Neural cell (in vitro differentiated cells): ENCODE data around the gene TPM1. TPM values are rescaled to one million over a fixed set of nuclear protein-coding genes. Genes with fewer than 3 reads are reported as not detected.
"Not testable (repeated sequence)": the region's sequence is repeated elsewhere in the genome, so short reads cannot be mapped to it uniquely, and the experiment has no call there.

Experiments
- H2AFZ ChIP-seq: fragments of 200-600, 300-800 bp; sonication (generic), shearing (Covaris generic); 2 replicates; pipeline ENCODE4 v1.6.0; 2014; ENCODE audit warnings: low read depth, mild to moderate bottlenecking, antibody characterized with exemption, low read length, moderate library complexity
- H3F3A ChIP-seq: fragments of 200-600 bp; shearing (Covaris generic); 2 replicates; pipeline ENCODE4 v1.6.1; 2016; ENCODE audit warnings: mild to moderate bottlenecking, moderate library complexity, mixed read lengths, antibody characterized with exemption, low read length; ENCODE audit not compliant: insufficient read depth, poor library complexity, severe bottlenecking
- H3K27ac ChIP-seq: fragments of 200-600, 300-800 bp; sonication (generic), shearing (Covaris generic); 2 replicates; pipeline ENCODE4 v1.5.1; 2014; ENCODE audit warnings: mild to moderate bottlenecking, low read length, moderate library complexity
- H3K27me3 ChIP-seq: fragments of 300-800, 200-600 bp; sonication (generic), shearing (Covaris generic); 2 replicates; pipeline ENCODE4 v1.6.0; 2014; ENCODE audit warnings: mild to moderate bottlenecking, low read depth, low read length, moderate library complexity; ENCODE audit not compliant: insufficient read depth
- H3K36me3 ChIP-seq: fragments of 300-800, 200-600 bp; sonication (generic), shearing (Covaris generic); 2 replicates; pipeline ENCODE4 v1.5.1; 2014; ENCODE audit warnings: mild to moderate bottlenecking, antibody characterized with exemption, low read length, moderate library complexity; ENCODE audit not compliant: insufficient read depth
- H3K4me2 ChIP-seq: fragments of 300-800, 200-600 bp; sonication (generic), shearing (Covaris generic); 2 replicates; pipeline ENCODE4 v1.6.0; 2014; ENCODE audit warnings: mild to moderate bottlenecking, low read length
- H3K4me3 ChIP-seq: fragments of 300-800, 200-600 bp; sonication (generic), shearing (Covaris generic); 2 replicates; pipeline ENCODE4 v1.5.1; 2014; ENCODE audit warnings: mild to moderate bottlenecking, low read length, moderate library complexity
- H3K79me2 ChIP-seq: fragments of 200-600 bp; shearing (Covaris generic); replicated peaks from 2 replicates; pipeline ENCODE4 v1.6.0; 2014; ENCODE audit warnings: mild to moderate bottlenecking, low read length, moderate library complexity; ENCODE audit not compliant: insufficient read depth
- H3K9ac ChIP-seq: fragments of 300-800, 200-600 bp; sonication (generic), shearing (Covaris generic); 2 replicates; pipeline ENCODE4 v1.6.1; 2016; ENCODE audit warnings: mild to moderate bottlenecking, low read length, mixed read lengths
- H3K9me2 ChIP-seq: fragments of 200-600 bp; shearing (Covaris generic); 2 replicates; pipeline ENCODE4 v1.6.1; 2016; ENCODE audit warnings: mild to moderate bottlenecking, low read length, mixed read lengths; ENCODE audit not compliant: insufficient read depth
- H3K9me3 ChIP-seq: fragments of 200-600, 300-800 bp; sonication (generic), shearing (Covaris generic); 2 replicates; pipeline ENCODE4 v1.6.1; 2016; ENCODE audit warnings: mild to moderate bottlenecking, mixed run types, low read length, moderate library complexity, mixed read lengths
- H4K20me1 ChIP-seq: fragments of 200-600 bp; shearing (Covaris generic); 2 replicates; pipeline ENCODE4 v1.6.1; 2016; ENCODE audit warnings: mild to moderate bottlenecking, mixed run types; ENCODE audit not compliant: insufficient read depth
- CTCF ChIP-seq: fragments of 450-650 bp; IDR thresholded peaks from 2 replicates; pipeline ENCODE4 v1.5.1; 2014; ENCODE audit warnings: antibody characterized with exemption, mild to moderate bottlenecking, moderate library complexity; ENCODE audit not compliant: poor library complexity, severe bottlenecking
- EP300 ChIP-seq: fragments of 450-650 bp; conservative IDR thresholded peaks from 2 replicates; pipeline ENCODE4 v1.6.1; 2014; ENCODE audit warnings: antibody characterized with exemption, mild to moderate bottlenecking, moderate library complexity; ENCODE audit not compliant: poor library complexity, severe bottlenecking
- EZH2 ChIP-seq: fragments of 200-600, 300-800 bp; shearing (Covaris generic), sonication (generic); IDR thresholded peaks from 2 replicates; pipeline ENCODE4 v1.6.1; 2014; ENCODE audit warnings: antibody characterized with exemption, low read length, borderline replicate concordance, mild to moderate bottlenecking; ENCODE audit not compliant: insufficient read depth, poor library complexity, severe bottlenecking
- MXI1 ChIP-seq: fragments of 450-650 bp; conservative IDR thresholded peaks from 2 replicates; pipeline ENCODE4 v1.6.1; 2014; ENCODE audit warnings: antibody characterized with exemption, mild to moderate bottlenecking; ENCODE audit not compliant: poor library complexity, severe bottlenecking
- POLR2AphosphoS5 ChIP-seq: IDR thresholded peaks from 2 replicates; pipeline ENCODE4 v1.6.1; 2012
- RAD21 ChIP-seq: fragments of 450-650 bp; conservative IDR thresholded peaks from 2 replicates; pipeline ENCODE4 v1.6.1; 2014; ENCODE audit warnings: antibody characterized with exemption, mild to moderate bottlenecking, moderate library complexity
- REST ChIP-seq: IDR thresholded peaks from 2 replicates; pipeline ENCODE4 v1.6.1; 2012; ENCODE audit warnings: borderline replicate concordance
- SMC3 ChIP-seq: fragments of 450-650 bp; conservative IDR thresholded peaks from 2 replicates; pipeline ENCODE4 v1.6.1; 2014; ENCODE audit warnings: antibody characterized with exemption, mild to moderate bottlenecking, moderate library complexity; ENCODE audit not compliant: poor library complexity
- TAF1 ChIP-seq: IDR thresholded peaks from 2 replicates; pipeline ENCODE4 v1.6.1; 2012; ENCODE audit warnings: low read depth
- polyA plus RNA-seq: library from polyadenylated mRNA; depleted of rRNA; stranded (reverse); fragments of >200 nt; gene quantifications from 2 replicates; pipeline ENCODE4 v1.2.3, GENCODE V29; 2014

Gene TPM1
- polyA plus RNA-seq, 1 donor from 2014 or later, result 254 TPM

GRCh38 chr15:63099581-63099980 is 57.0 kb downstream of the TPM1 start:
- H3K27ac ChIP-seq, H3K79me2 ChIP-seq, H3K9ac ChIP-seq, H3K27me3 ChIP-seq, H3K4me2 ChIP-seq, H3K9me2 ChIP-seq, H2AFZ ChIP-seq, H3K4me3 ChIP-seq, H3F3A ChIP-seq, H4K20me1 ChIP-seq, H3K9me3 ChIP-seq, H3K36me3 ChIP-seq: not testable (repeated sequence)

GRCh38 chr15:63103416-63103815 is 60.9 kb downstream of the TPM1 start:
- no peak overlapping the region for H3K27ac ChIP-seq
- H3K4me2 ChIP-seq, result no peak overlapping the region
- no peaks in the 10 kb centered on the region for H3K36me3 ChIP-seq
- H3K79me2 ChIP-seq, result no peaks in the 10 kb centered on the region
- H3K9ac ChIP-seq, result no peak overlapping the region
- H3F3A ChIP-seq, result no peaks in the 10 kb centered on the region
- TF ChIP-seq TAF1 (no peak), CTCF (no peak)
- no peak overlapping the region for H2AFZ ChIP-seq
- H3K9me3 ChIP-seq, result no peaks in the 10 kb centered on the region
- H4K20me1 ChIP-seq, result no peaks in the 10 kb centered on the region
- no peaks in the 10 kb centered on the region for H3K27me3 ChIP-seq
- no peaks in the 10 kb centered on the region for H3K9me2 ChIP-seq
- no peak overlapping the region for H3K4me3 ChIP-seq

GRCh38 chr15:63104727-63105126 is 62.2 kb downstream of the TPM1 start:
- H3K9ac ChIP-seq, result no peak overlapping the region
- no peaks in the 10 kb centered on the region for H3K27me3 ChIP-seq
- TF ChIP-seq SMC3, result no peak
- TF ChIP-seq RAD21, result no peak
- TF ChIP-seq EP300, result no peak
- TF ChIP-seq MXI1, result no peak
- no peak for TF ChIP-seq POLR2AphosphoS5
- TF ChIP-seq CTCF, result no peak
- TF ChIP-seq EZH2, result no peak
- no peak for TF ChIP-seq TAF1
- no peak for TF ChIP-seq REST
- H3K79me2 ChIP-seq, result no peaks in the 10 kb centered on the region
- no peaks in the 10 kb centered on the region for H3K9me3 ChIP-seq
- no peaks in the 10 kb centered on the region for H4K20me1 ChIP-seq
- H3F3A ChIP-seq, result no peaks in the 10 kb centered on the region
- no peak overlapping the region for H3K27ac ChIP-seq
- no peak overlapping the region for H2AFZ ChIP-seq
- H3K4me2 ChIP-seq, result no peak overlapping the region
- H3K36me3 ChIP-seq, result no peaks in the 10 kb centered on the region
- no peaks in the 10 kb centered on the region for H3K9me2 ChIP-seq
- no peak overlapping the region for H3K4me3 ChIP-seq

- H3K27ac ChIP-seq, H3K9me2 ChIP-seq, H3F3A ChIP-seq, H3K27me3 ChIP-seq, H3K9me3 ChIP-seq, H3K79me2 ChIP-seq, H3K4me2 ChIP-seq, H3K9ac ChIP-seq, H4K20me1 ChIP-seq, H3K4me3 ChIP-seq, H2AFZ ChIP-seq, H3K36me3 ChIP-seq: not testable (repeated sequence)
These were observed 62.8 kb downstream of the TPM1 start for GRCh38 chr15:63105354-63105753.
